Stimulated activated CD4-positive, alpha-beta T cell treated with anti-CD3 and anti-CD28 coated beads, Interleukin-1b, Interleukin-23, amount 100 ng/mL, for 24 hours (primary cell): Measurements from ENCODE around the gene C16orf74.

ENCODE experiments used
- DNase-seq, 4 experiments: peaks; one replicate each; pipeline ENCODE4 v3.0.0-alpha.2; 2020; ENCODE audit warnings: low read depth in 4 of 4, low spot score in 1 of 4

C16orf74 gene

DNA sequence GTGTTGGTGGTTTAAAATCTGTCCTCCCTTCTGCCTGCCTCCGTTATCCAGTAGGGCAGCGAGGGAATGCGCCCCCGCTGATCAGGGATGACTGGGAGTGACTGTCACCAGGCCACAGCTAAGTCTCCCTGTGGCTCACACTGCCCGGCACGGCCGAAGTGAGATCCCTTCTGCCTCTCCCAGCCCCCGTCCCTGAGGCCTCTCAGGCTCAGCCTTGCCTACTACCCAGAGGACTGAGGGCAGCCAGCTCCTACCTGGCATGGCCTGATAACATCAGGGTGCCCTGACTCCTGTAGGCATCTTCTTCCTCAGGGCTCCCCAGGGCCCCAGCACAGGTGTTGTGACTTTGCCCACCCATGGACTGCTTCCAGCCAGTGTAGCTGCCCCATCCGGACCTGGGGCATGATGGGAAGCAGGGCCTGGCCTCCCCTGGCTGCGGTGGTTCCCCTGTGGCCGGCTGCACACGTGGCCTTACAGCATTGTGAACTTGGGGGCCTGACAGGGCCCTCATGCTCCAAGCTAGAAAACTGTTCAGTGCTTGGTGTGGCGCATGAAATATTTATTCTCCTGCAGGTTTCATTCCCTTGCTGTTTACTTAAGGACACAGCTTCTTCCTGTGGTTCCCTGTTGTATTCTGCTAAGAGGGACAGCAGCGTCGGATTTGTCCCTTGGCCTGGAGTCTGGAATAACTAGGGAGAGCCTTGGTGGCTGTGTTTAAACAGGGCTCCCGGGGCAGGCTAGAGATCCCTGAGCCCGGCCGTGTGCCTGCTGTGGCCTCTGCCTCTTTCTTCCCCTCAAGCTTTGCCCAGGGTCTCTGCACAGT, 92.2 kb downstream of the C16orf74 start:
- DNase-seq, result no peak

DNA sequence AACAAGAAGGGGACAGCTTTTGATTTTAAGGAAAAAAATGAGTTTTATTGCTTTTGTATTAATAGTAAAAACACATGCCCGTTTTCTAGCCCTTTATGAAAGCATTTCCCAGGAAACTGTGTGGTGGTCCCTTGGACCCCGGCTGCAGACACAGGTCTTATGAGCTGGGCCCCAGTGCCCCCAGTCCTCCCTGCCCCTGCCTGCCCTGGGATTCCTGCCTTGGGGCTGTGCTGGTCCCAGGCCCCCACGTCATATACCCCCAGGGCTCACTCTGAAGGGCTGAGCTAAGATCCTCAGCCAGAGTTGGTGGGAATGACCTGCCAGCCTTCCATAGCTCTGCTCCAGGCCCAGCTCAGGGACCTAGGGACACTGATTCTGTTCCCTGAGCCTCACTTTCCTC, 92.9 kb downstream of the C16orf74 start:
- DNase-seq, result no peak
